ENCODE data around the gene GNPTG. TPM values are rescaled to one million over a fixed set of nuclear protein-coding genes. Genes with fewer than 3 reads are reported as not detected.

GNPTG gene
- total and polyA plus RNA-seq, 2 of the 8 experiments (the other 6 are each of a cell fraction or from before 2014, with no cell fraction given): 26.2 to 51.2 TPM

DNA sequence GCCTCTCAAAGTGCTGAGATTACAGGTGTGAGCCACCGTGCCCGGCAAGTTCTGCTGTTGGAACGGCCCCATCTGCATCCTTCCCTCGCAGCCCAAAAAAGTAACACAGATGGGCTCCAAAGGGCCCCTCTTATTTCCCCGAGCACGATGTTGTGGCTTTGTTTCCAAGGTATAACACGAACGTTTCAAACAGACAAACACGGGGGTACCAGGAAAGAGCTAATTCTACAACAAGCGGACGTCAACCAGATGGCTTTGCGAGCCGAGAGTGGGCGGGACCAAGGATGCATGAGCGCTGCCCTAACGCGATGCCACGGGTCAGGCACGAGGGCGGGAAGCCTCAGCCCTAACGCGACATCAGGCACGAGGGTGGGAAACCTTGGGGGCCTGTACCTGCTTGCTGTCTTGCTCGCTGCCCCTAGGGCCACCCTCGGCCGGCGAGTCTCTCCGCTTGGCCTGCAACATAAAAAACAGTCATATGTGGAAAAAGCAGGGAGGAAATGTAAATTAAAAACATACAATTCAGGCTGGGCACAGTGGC lies 38.6 kb downstream of the GNPTG start:
- no peak for FAIRE-seq
- no peak overlapping the region for H2AFZ ChIP-seq (ENCODE audit: low read length)

More for the DNA sequence above, 38.6 kb downstream of the GNPTG start:
- H3K14ac ChIP-seq (ENCODE audit: insufficient read length): no peak overlapping the region
- H4K5ac ChIP-seq (ENCODE audit: insufficient read length, low read depth, low read length): no peak overlapping the region
- TF ChIP-seq NRF1 (IDR thresholded peaks at IDR 0.05; ENCODE audit: low read depth, low read length) (no peak), PHF8 (conservative IDR thresholded peaks at IDR 0.05; ENCODE audit: low read depth, low read length) (no peak)
- no peak overlapping the region for H3K27ac ChIP-seq (ENCODE audit: low read depth, low read length)
- peaks cover 0 to 5% of the 10 kb centered on the region in 2 experiments for H4K20me1 ChIP-seq (replicated peaks in 1 of 2; ENCODE audit: control insufficient read depth in 1 of 2, insufficient read depth in 2 of 2, low read length in 2 of 2)
- ChIA-PET CTCF (ENCODE audit: partially characterized antibody) (interaction anchor here (0.9 to 1.4 kb wide), 2 partner anchors 14 to 27 kb away, joined by 3 read pairs; no protein-coding TSS in a partner anchor), POLR2A (ENCODE audit: partially characterized antibody) (interaction anchor here (1.1 to 1.5 kb wide), 3 partner anchors 9 to 30 kb away, joined by 3 read pairs; partner anchors contain the start of gene UQCC4)
- H3K23ac ChIP-seq (ENCODE audit: insufficient read length): no peak overlapping the region
- H3K4ac ChIP-seq (replicated peaks; ENCODE audit: insufficient read length, low read depth, low read length): no peak overlapping the region
- H2BK15ac ChIP-seq (ENCODE audit: low read length): no peak overlapping the region
- H2AK5ac ChIP-seq (ENCODE audit: low read depth, low read length): no peak overlapping the region
- no peaks in the 10 kb centered on the region for H3K79me1 ChIP-seq (ENCODE audit: low read depth, low read length)
- H3K79me2 ChIP-seq (ENCODE audit: control insufficient read depth in 1 of 2, insufficient read depth in 2 of 2, low read length in 2 of 2): no peaks in the 10 kb centered on the region
- H3K9me3 ChIP-seq (ENCODE audit: insufficient read depth in 2 of 2, low read depth in 1 of 2, low read length in 1 of 2): no peaks in the 10 kb centered on the region
- DNase-seq (ENCODE audit: low read depth in 1 of 2, low spot score in 2 of 2): no peak
- H3K56ac ChIP-seq (replicated peaks; ENCODE audit: insufficient read length, low read depth, low read length): no peak overlapping the region
- H3K18ac ChIP-seq (ENCODE audit: extremely low read depth, low read length): no peak overlapping the region
- H2BK5ac ChIP-seq (ENCODE audit: low read depth, low read length): no peak overlapping the region
- no peak overlapping the region for H3K9ac ChIP-seq (replicated peaks in 1 of 4; ENCODE audit: extremely low read depth in 1 of 4, low read depth in 3 of 4, low read length in 3 of 4)
- H2BK120ac ChIP-seq (replicated peaks; ENCODE audit: low read depth, low read length): no peak overlapping the region
- H3K36me3 ChIP-seq (ENCODE audit: control insufficient read depth in 2 of 4, insufficient read depth in 4 of 4, low read length in 3 of 4): peaks cover 3 to 9% (median 4%) of the 10 kb centered on the region in 4 experiments; a peak in 5 of 8 replicates
- H3K4me1 ChIP-seq (replicated peaks in 1 of 4; ENCODE audit: control insufficient read depth in 3 of 4, insufficient read depth in 4 of 4, low read length in 3 of 4): no peaks in the 10 kb centered on the region
- no peak overlapping the region for H2BK20ac ChIP-seq (ENCODE audit: low read length)
- H3K4me2 ChIP-seq (ENCODE audit: insufficient read depth in 1 of 2, low read depth in 2 of 2, low read length in 2 of 2): no peak overlapping the region
- no peak overlapping the region for H3K4me3 ChIP-seq (ENCODE audit: extremely low read depth in 1 of 4, insufficient read depth in 2 of 4, low read depth in 3 of 4, low read length in 4 of 4)
- no peak overlapping the region for H4K91ac ChIP-seq (replicated peaks; ENCODE audit: insufficient read length, low read length)
- 87% methylated on average over 25 of the region's 28 CpGs; no CpG with 5 or more reads in 1 of the 2 experiments for WGBS, 2 experiments (ENCODE audit: extremely low coverage in 1 of 2, insufficient coverage in 1 of 2, insufficient read length in 1 of 2, insufficient replicate concordance in 2 of 2, low coverage in 1 of 2, low lambda C conversion rate in 2 of 2, missing lambda C conversion rate in 1 of 2)
- no peaks in the 10 kb centered on the region for H3K23me2 ChIP-seq (ENCODE audit: low read depth, low read length)
- H2BK12ac ChIP-seq (ENCODE audit: low read depth, low read length): no peak overlapping the region
- H3K27me3 ChIP-seq (replicated peaks in 1 of 4; ENCODE audit: control insufficient read depth in 3 of 4, extremely low read depth in 1 of 4, insufficient read depth in 3 of 4, low read length in 3 of 4): no peaks in the 10 kb centered on the region
- H4K8ac ChIP-seq (ENCODE audit: extremely low read depth, insufficient read depth, low read length): no peak overlapping the region
